ENCODE data around the gene GRK3.
"Not testable (repeated sequence)": the region's sequence is repeated elsewhere in the genome, so short reads cannot be mapped to it uniquely, and the experiment has no call there.

GRK3 gene

GRCh38 chr22:25551396-25551795, 13.1 kb upstream of the GRK3 start:
- no peak for DNase-seq (ENCODE audit: low read depth)

GRCh38 chr22:25552405-25552804, 12.1 kb upstream of the GRK3 start:
- not testable (repeated sequence) for DNase-seq (ENCODE audit: low read depth)

- no peak for DNase-seq (ENCODE audit: low read depth)
Measured at GRCh38 chr22:25553131-25553530, 11.3 kb upstream of the GRK3 start.

GRCh38 chr22:25554238-25554671, 10.2 kb upstream of the GRK3 start:
- DNase-seq (ENCODE audit: low read depth): no peak

- DNase-seq (ENCODE audit: low read depth): no peak
Measured at GRCh38 chr22:25554689-25555088, 9.8 kb upstream of the GRK3 start.

GRCh38 chr22:25555586-25555985, 8.9 kb upstream of the GRK3 start:
- DNase-seq (ENCODE audit: low read depth): no peak

- DNase-seq (ENCODE audit: low read depth): no peak
Measured at GRCh38 chr22:25557218-25557617, 7.3 kb upstream of the GRK3 start.

GRCh38 chr22:25558341-25558740, 6.1 kb upstream of the GRK3 start:
- DNase-seq (ENCODE audit: low read depth): no peak

GRCh38 chr22:25559910-25560309, 4.6 kb upstream of the GRK3 start:
- DNase-seq (ENCODE audit: low read depth): not testable (repeated sequence)

GRCh38 chr22:25561182-25561581, 3.3 kb upstream of the GRK3 start:
- DNase-seq (ENCODE audit: low read depth): not testable (repeated sequence)

- DNase-seq (ENCODE audit: low read depth): not testable (repeated sequence)
Measured at GRCh38 chr22:25561927-25562326, 2.5 kb upstream of the GRK3 start.

GRCh38 chr22:25562966-25563760, 1.3 kb upstream of the GRK3 start:
- not testable (repeated sequence) for DNase-seq (ENCODE audit: low read depth)

GRCh38 chr22:25563761-25564319, 635 bp upstream of the GRK3 start:
- DNase-seq (ENCODE audit: low read depth): no peak

- DNase-seq (ENCODE audit: low read depth): no peak
Measured at GRCh38 chr22:25564979-25565677, 653 bp downstream of the GRK3 start.

GRCh38 chr22:25566186-25566897, 1.9 kb downstream of the GRK3 start:
- DNase-seq (ENCODE audit: low read depth): no peak

- DNase-seq (ENCODE audit: low read depth): no peak
Measured at GRCh38 chr22:25566898-25567235, 2.4 kb downstream of the GRK3 start.

GRCh38 chr22:25567251-25567675, 2.8 kb downstream of the GRK3 start:
- no peak for DNase-seq (ENCODE audit: low read depth)

GRCh38 chr22:25568066-25568465, 3.6 kb downstream of the GRK3 start:
- not testable (repeated sequence) for DNase-seq (ENCODE audit: low read depth)

- no peak for DNase-seq (ENCODE audit: low read depth)
Measured at GRCh38 chr22:25569361-25569760, 4.9 kb downstream of the GRK3 start.

- no peak for DNase-seq (ENCODE audit: low read depth)
Measured at GRCh38 chr22:25569983-25570382, 5.5 kb downstream of the GRK3 start.

- DNase-seq (ENCODE audit: low read depth): no peak
Measured at GRCh38 chr22:25570486-25570885, 6.0 kb downstream of the GRK3 start.

- not testable (repeated sequence) for DNase-seq (ENCODE audit: low read depth)
Measured at GRCh38 chr22:25571969-25572707, 7.7 kb downstream of the GRK3 start.

Data from activated gamma-delta T cell treated with anti-CD3 and anti-CD28 coated beads, Interleukin-2, amount 50 U/mL, for 16 hours (primary cell).